HepG2 (cell line): ENCODE data around the gene MTCH1. TPM values are rescaled to one million over a fixed set of nuclear protein-coding genes. Genes with fewer than 3 reads are reported as not detected.

Experiments used
- ATAC-seq: fragments of 200-7000 bp; cut with Tn5 transposase; 3 replicates; pipeline ENCODE4 v1.9.1; 2020; ENCODE audit warnings: mild to moderate bottlenecking, moderate library complexity
- BruUV-seq: library from RNA; stranded (reverse); fragments of 400-500 nt; replicated peaks from 2 replicates; lab custom pipeline; 2021; lab: Mats Ljungman, UMichigan
- CTCF ChIA-PET: fragments of 300-600 bp; formaldehyde crosslinking; extraction: SDS; loops from one replicate; lab custom pipeline; 2021; ENCODE audit warnings: low total read pairs, inconsistent platforms, low intra/inter-chr PET ratio; lab: Yijun Ruan, JAX
- POLR2A ChIA-PET: fragments of 350-600 bp; sonication (Branson Sonifier 250); formaldehyde crosslinking; loops from one replicate; lab custom pipeline; 2020; ENCODE audit warnings: antibody characterized with exemption, inconsistent platforms; lab: Yijun Ruan, JAX
- DNase-seq: peaks from one replicate; pipeline ENCODE4 v3.0.0-alpha.2; 2015; ENCODE audit warnings: low spot score
- FAIRE-seq: peaks from 3 replicates; lab custom pipeline; 2011; peaks lifted over from hg19 to GRCh38; lab: Jason Lieb, UNC
- H2AFZ ChIP-seq: one replicate; pipeline ENCODE4 v1.6.1; 2011; ENCODE audit warnings: low read length, inconsistent platforms
- H3K27ac ChIP-seq: fragments of 300-600 bp; 3 replicates; pipeline ENCODE4 v1.8.0; 2011; ENCODE audit warnings: mixed run types, mild to moderate bottlenecking, mixed read lengths, low read length, inconsistent platforms; ENCODE audit not compliant: insufficient read depth; ENCODE audit errors: extremely low read length
- H3K27me3 ChIP-seq, 2 experiments: fragments of 200-600 bp in 1 of 2; 2 replicates in 1 of 2; 3 replicates in 1 of 2; pipeline versions ENCODE4 v1.6.0 to v1.8.0; 2011; ENCODE audit warnings: low read length in 2 of 2, mild to moderate bottlenecking in 2 of 2, moderate library complexity in 2 of 2, inconsistent platforms in 1 of 2; ENCODE audit not compliant: insufficient read depth in 2 of 2, control insufficient read depth in 1 of 2
- H3K36me3 ChIP-seq, 2 experiments: fragments of 200-600 bp in 1 of 2; replicated peaks in 1 of 2; 2 replicates in 1 of 2; 3 replicates in 1 of 2; pipeline versions ENCODE4 v1.5.1 to v1.8.0; 2011; ENCODE audit warnings: low read length in 2 of 2, inconsistent platforms in 1 of 2; ENCODE audit not compliant: insufficient read depth in 2 of 2, control insufficient read depth in 1 of 2
- H3K4me1 ChIP-seq: 2 replicates; pipeline ENCODE4 v1.5.1; 2012; ENCODE audit warnings: low read length, inconsistent platforms; ENCODE audit not compliant: insufficient read depth
- H3K4me2 ChIP-seq: 2 replicates; pipeline ENCODE4 v1.6.0; 2011; ENCODE audit warnings: low read depth, low read length, inconsistent platforms
- H3K4me3 ChIP-seq, 3 experiments: fragments of 200-600 bp in 1 of 3; sonication (generic), shearing (Covaris generic) in 1 of 3; replicated peaks in 1 of 3; 2 replicates each; pipeline ENCODE4 v1.5.1; 2011 to 2016; ENCODE audit warnings: low read length in 3 of 3, inconsistent platforms in 2 of 3, low read depth in 2 of 3, mild to moderate bottlenecking in 2 of 3, control low read depth in 1 of 3, mixed read lengths in 1 of 3; ENCODE audit not compliant: insufficient read depth in 1 of 3
- H3K79me2 ChIP-seq: one replicate; pipeline ENCODE4 v1.6.1; 2011; ENCODE audit warnings: low read length, inconsistent platforms; ENCODE audit not compliant: insufficient read depth
- H3K9ac ChIP-seq: 2 replicates; pipeline ENCODE4 v1.6.0; 2011; ENCODE audit warnings: mild to moderate bottlenecking, low read depth, low read length, inconsistent platforms; ENCODE audit not compliant: insufficient read depth
- H3K9me3 ChIP-seq: 2 replicates; pipeline ENCODE4 v1.5.1; 2012; ENCODE audit warnings: mild to moderate bottlenecking, low read length
- H4K20me1 ChIP-seq: 2 replicates; pipeline ENCODE4 v1.6.0; 2011; ENCODE audit warnings: inconsistent platforms, mild to moderate bottlenecking, low read length, moderate library complexity; ENCODE audit not compliant: insufficient read depth
- MNT ChIP-seq: fragments of 450-650 bp; IDR thresholded peaks from 2 replicates; pipeline ENCODE4 v1.6.1; 2016
- NFE2L1 ChIP-seq: sonication (generic); formaldehyde crosslinking; IDR thresholded peaks from 2 replicates; pipeline ENCODE4 v1.4.0; 2020; ENCODE audit warnings: missing genetic modification reagents, mild to moderate bottlenecking, borderline replicate concordance
- SCMH1 ChIP-seq: sonication (generic); formaldehyde crosslinking; IDR thresholded peaks from 2 replicates; pipeline ENCODE4 v1.9.0; 2021; ENCODE audit warnings: missing genetic modification reagents, mild to moderate bottlenecking, borderline replicate concordance
- ZNF121 ChIP-seq: sonication (generic); formaldehyde crosslinking; IDR thresholded peaks from 2 replicates; pipeline ENCODE4 v1.5.0; 2020; ENCODE audit warnings: mild to moderate bottlenecking, missing genetic modification reagents
- ZNF224 ChIP-seq: sonication (generic); formaldehyde crosslinking; IDR thresholded peaks from 2 replicates; pipeline ENCODE4 v1.5.0; 2020; ENCODE audit warnings: mild to moderate bottlenecking, missing genetic modification reagents
- WGBS: methylation state at CpG from one replicate; pipeline ENCODE4 v1.1.6; 2017; ENCODE audit warnings: low lambda C conversion rate; 5-methylcytosine and 5-hydroxymethylcytosine counted together
- in situ Hi-C: cut with HindIII; loops from 2 replicates; pipeline ENCODE4 v1.10.0; 2017; ENCODE audit warnings: low pct_unique_long_range_greater_than_20kb; ENCODE audit not compliant: extremely low pct_ligation_motif_present
- intact Hi-C: fragments of 100-400 bp; cut with micrococcal nuclease; formaldehyde crosslinking; loops from one replicate; pipeline ENCODE4 v1.10.0; 2022; ENCODE audit not compliant: unreplicated experiment
- polyA plus RNA-seq, 8 experiments: library from polyadenylated mRNA; depleted of rRNA in 3 of 8; stranded (reverse) in 7 of 8; unstranded in 1 of 8; fragments of >200 nt; fragmentation: Illumina TruSeq in 4 of 8; extraction: Trizol in 4 of 8; gene quantifications; 2 replicates each; pipeline versions ENCODE4 v1.2.1 to v1.2.3, GENCODE V29; 2011 to 2016; ENCODE audit warnings: low read depth in 4 of 8, missing spikeins in 1 of 8, mixed read lengths in 1 of 8; ENCODE audit not compliant: insufficient read depth in 1 of 8
- total RNA-seq, 5 experiments: library from RNA; depleted of rRNA; stranded (reverse); fragments of >200 nt; fragmentation: Illumina TruSeq; extraction: Trizol; gene quantifications; 2 replicates each; pipeline ENCODE4 v1.2.3, GENCODE V29; 2016; ENCODE audit warnings: low read depth in 1 of 5

MTCH1 gene
- total and polyA plus RNA-seq, 2 of the 13 experiments (the other 11 are each of a cell fraction or from before 2014, with no cell fraction given): 86.2 to 144 TPM

- POLR2A ChIA-PET: interaction anchor here (1.1 kb wide), 1 partner anchor 14 kb away, joined by 4 read pairs; the partner anchor contains the start of gene MTCH1
- no TSS peak for BruUV-seq
- FAIRE-seq: no peak
- Histone ChIP-seq H3K9me3 (no peaks in the 10 kb centered on the region), H3K4me3 (no peak overlapping the region), H3K27me3 (peaks cover 7 to 82% of the 10 kb centered on the region in 2 experiments), H4K20me1 (no peaks in the 10 kb centered on the region), H3K79me2 (no peaks in the 10 kb centered on the region), H3K27ac (no peak overlapping the region), H3K9ac (no peak overlapping the region), H3K4me2 (no peak overlapping the region), H2AFZ (no peak overlapping the region), H3K4me1 (0 out of 2 replicates have a peak, but pooled peaks cover 12% of the 10 kb centered on the region), H3K36me3 (no peaks in the 10 kb centered on the region)
- DNase-seq: no peak
- in situ Hi-C loops: no loop called here
- peak; percentile 21 for ATAC-seq
- intact Hi-C loops: no loop called here
- WGBS: 19% methylated on average over 10 of the region's 15 CpGs
- TF ChIP-seq NFE2L1: no peak
- no peak for TF ChIP-seq ZNF224
- TF ChIP-seq MNT: 0 out of 2 replicates have a peak, but pooled peaks have one; percentile 29
- CTCF ChIA-PET: no interaction called here
These were observed 13.2 kb upstream of the MTCH1 start for GRCh38 chr6:36999061-36999750.

- no peak overlapping the region for H3K9ac ChIP-seq
- CTCF ChIA-PET: no interaction called here
- H3K79me2 ChIP-seq: no peaks in the 10 kb centered on the region
- no peak overlapping the region for H3K4me3 ChIP-seq
- TF ChIP-seq SCMH1 (CRISPR knock-in tag): no peak
- no peak for TF ChIP-seq ZNF121 (CRISPR knock-in tag)
- TF ChIP-seq, all 625 proteins: peak for 0
- DNase-seq (no peak), ATAC-seq (peak; percentile 18; the same call in 2 of the 3 replicates), FAIRE-seq (no peak)
- Histone ChIP-seq H3K27ac (no peak overlapping the region), H3K36me3 (no peaks in the 10 kb centered on the region), H3K4me1 (0 out of 2 replicates have a peak, but pooled peaks cover 12% of the 10 kb centered on the region), H3K27me3 (peaks cover 7 to 77% of the 10 kb centered on the region in 2 experiments), H3K9me3 (no peaks in the 10 kb centered on the region), H4K20me1 (no peaks in the 10 kb centered on the region), H3K4me2 (no peak overlapping the region), H2AFZ (no peak overlapping the region)
- intact Hi-C loops: no loop called here
- POLR2A ChIA-PET: interaction anchor here (1.1 kb wide), 1 partner anchor 13 kb away, joined by 4 read pairs; the partner anchor contains the start of gene MTCH1
- BruUV-seq: no TSS peak
- 31% methylated on average over 8 of the region's 8 CpGs for WGBS
- in situ Hi-C loops: no loop called here
These were observed 12.7 kb upstream of the MTCH1 start for GRCh38 chr6:36998723-36999038.
